GM12878 (cell line): ENCODE results near the gene LDLR. TPM values are rescaled to one million over a fixed set of nuclear protein-coding genes. Genes with fewer than 3 reads are reported as not detected.

Experiments used
- ATAC-seq: fragments of 200-7000 bp; cut with Tn5 transposase; 3 replicates; pipeline ENCODE4 v1.9.1; 2020; ENCODE audit warnings: mild to moderate bottlenecking, moderate library complexity
- BruUV-seq: library from RNA; stranded (reverse); fragments of 400-500 nt; replicated peaks from 2 replicates; lab custom pipeline; 2021; lab: Mats Ljungman, UMichigan
- CTCF ChIA-PET: fragments of 300-600 bp; sonication (Branson Sonifier 250); formaldehyde crosslinking; extraction: SDS; loops from one replicate; lab custom pipeline; 2021; ENCODE audit warnings: inconsistent platforms; lab: Yijun Ruan, JAX
- POLR2A ChIA-PET: fragments of 350-600 bp; formaldehyde crosslinking; extraction: SDS; loops from one replicate; lab custom pipeline; 2021; ENCODE audit warnings: inconsistent platforms; lab: Charles Lee
- RAD21 ChIA-PET: fragments of 300-600 bp; sonication (Branson Sonifier 250); formaldehyde crosslinking; loops from one replicate; lab custom pipeline; 2023; ENCODE audit warnings: antibody characterized with exemption; ENCODE audit not compliant: unreplicated experiment; lab: Charles Lee
- SMC1A ChIA-PET: fragments of 300-600 bp; sonication (Branson Sonifier 250); formaldehyde crosslinking; loops from one replicate; lab custom pipeline; 2023; ENCODE audit not compliant: unreplicated experiment, uncharacterized antibody; lab: Charles Lee
- DNase-seq: peaks from one replicate; pipeline ENCODE4 v3.0.0-alpha.2; 2011; ENCODE audit warnings: low read depth, low spot score
- FAIRE-seq: peaks from 3 replicates; lab custom pipeline; 2011; peaks lifted over from hg19 to GRCh38; lab: Jason Lieb, UNC
- H2AFZ ChIP-seq: 2 replicates; pipeline ENCODE4 v1.6.0; 2011; ENCODE audit warnings: low read depth, low read length, control low read depth; ENCODE audit not compliant: control insufficient read depth
- H3K27ac ChIP-seq: 2 replicates; pipeline ENCODE4 v1.5.1; 2011; ENCODE audit warnings: control low read depth; ENCODE audit not compliant: control insufficient read depth, insufficient read depth
- H3K27me3 ChIP-seq, 2 experiments: replicated peaks in 1 of 2; 2 replicates each; pipeline versions ENCODE4 v1.6.0 to v1.6.1; 2011; ENCODE audit warnings: low read length in 1 of 2; ENCODE audit not compliant: control insufficient read depth in 2 of 2, insufficient read depth in 2 of 2
- H3K36me3 ChIP-seq, 2 experiments: 2 replicates each; pipeline ENCODE4 v1.5.1; 2011; ENCODE audit warnings: low read length in 1 of 2; ENCODE audit not compliant: control insufficient read depth in 2 of 2, insufficient read depth in 2 of 2
- H3K4me1 ChIP-seq: 2 replicates; pipeline ENCODE4 v1.6.1; 2011; ENCODE audit warnings: mild to moderate bottlenecking, low read length, moderate library complexity, mixed read lengths; ENCODE audit not compliant: control insufficient read depth, insufficient read depth
- H3K4me2 ChIP-seq: 2 replicates; pipeline ENCODE4 v1.6.0; 2011; ENCODE audit warnings: control low read depth; ENCODE audit not compliant: control insufficient read depth, insufficient read depth
- H3K4me3 ChIP-seq: fragments of 200-600 bp; sonication (generic); 2 replicates; pipeline ENCODE4 v1.5.1; 2016
- H3K79me2 ChIP-seq: 2 replicates; pipeline ENCODE4 v1.6.0; 2011; ENCODE audit warnings: low read length; ENCODE audit not compliant: control insufficient read depth, insufficient read depth
- H3K9ac ChIP-seq: 2 replicates; pipeline ENCODE4 v1.8.0; 2011; ENCODE audit warnings: low read length, control low read depth, mixed read lengths; ENCODE audit not compliant: control insufficient read depth, insufficient read depth
- H3K9me3 ChIP-seq: replicated peaks from 3 replicates; pipeline ENCODE4 v1.5.1; 2011; ENCODE audit warnings: mild to moderate bottlenecking, low read length; ENCODE audit not compliant: control insufficient read depth, insufficient read depth
- H4K20me1 ChIP-seq: 2 replicates; pipeline ENCODE4 v1.6.0; 2011; ENCODE audit not compliant: control insufficient read depth, insufficient read depth
- ETV6 ChIP-seq, 2 experiments: fragments of 450-650 bp in 1 of 2; IDR thresholded peaks in 1 of 2; conservative IDR thresholded peaks in 1 of 2; 2 replicates each; pipeline ENCODE4 v1.6.1; 2014; ENCODE audit warnings: antibody characterized with exemption in 1 of 2, borderline replicate concordance in 1 of 2, low read depth in 1 of 2, mild to moderate bottlenecking in 1 of 2, moderate library complexity in 1 of 2
- EZH2 ChIP-seq: IDR thresholded peaks from 2 replicates; pipeline ENCODE4 v1.6.1; 2012; ENCODE audit warnings: low read depth, mild to moderate bottlenecking, control low read depth, inconsistent platforms, low read length, borderline replicate concordance; ENCODE audit not compliant: control insufficient read depth
- IKZF2 ChIP-seq, 2 experiments: fragments of 450-650 bp; IDR thresholded peaks; 2 replicates each; pipeline ENCODE4 v1.6.1; 2017; ENCODE audit warnings: mild to moderate bottlenecking in 2 of 2, moderate library complexity in 2 of 2
- JUNB ChIP-seq: IDR thresholded peaks from 2 replicates; pipeline ENCODE4 v1.6.1; 2016; ENCODE audit warnings: antibody characterized with exemption, mild to moderate bottlenecking
- KDM1A ChIP-seq: fragments of 200-600 bp; sonication (generic); IDR thresholded peaks from 2 replicates; pipeline ENCODE4 v1.6.1; 2016; ENCODE audit warnings: borderline replicate concordance
- MEF2A ChIP-seq: IDR thresholded peaks from 2 replicates; pipeline ENCODE4 v1.6.1; 2011; ENCODE audit warnings: low read depth, mild to moderate bottlenecking, low read length, moderate library complexity; ENCODE audit not compliant: insufficient read depth
- NR2F1 ChIP-seq: fragments of 450-650 bp; conservative IDR thresholded peaks from 2 replicates; pipeline ENCODE4 v1.6.1; 2017; ENCODE audit warnings: mild to moderate bottlenecking
- SIN3A ChIP-seq: IDR thresholded peaks from 2 replicates; pipeline ENCODE4 v1.6.1; 2012; ENCODE audit warnings: low read depth, low read length, improper control_type of control experiment
- YBX1 ChIP-seq: fragments of 450-650 bp; IDR thresholded peaks from 2 replicates; pipeline ENCODE4 v1.6.1; 2016; ENCODE audit warnings: antibody characterized with exemption
- ZBTB33 ChIP-seq: fragments of 450-650 bp; IDR thresholded peaks from 2 replicates; pipeline ENCODE4 v1.6.1; 2017; ENCODE audit warnings: mild to moderate bottlenecking
- WGBS: methylation state at CpG from one replicate; pipeline ENCODE4 v1.1.6; 2016; ENCODE audit warnings: low lambda C conversion rate; ENCODE audit not compliant: insufficient replicate concordance, insufficient coverage; ENCODE audit errors: missing lambda C conversion rate; 5-methylcytosine and 5-hydroxymethylcytosine counted together
- in situ Hi-C: fragments of 300-500 bp; cut with MboI; formaldehyde crosslinking; loops from 9 replicates; pipeline ENCODE4 v1.14.3; 2018; ENCODE audit warnings: mixed read lengths
- intact Hi-C: fragments of 100-400 bp; cut with micrococcal nuclease; formaldehyde crosslinking; loops from one replicate; pipeline ENCODE4 v1.14.2; 2022; ENCODE audit not compliant: unreplicated experiment
- polyA plus RNA-seq, 11 experiments: library from polyadenylated mRNA; depleted of rRNA in 4 of 11; unstranded in 6 of 11; stranded (reverse) in 5 of 11; fragments of >200 nt; fragmentation: Nextera tagmentation in 4 of 11; fragmentation: Illumina TruSeq in 1 of 11; extraction: Ambion mirVana in 4 of 11; extraction: Trizol in 1 of 11; gene quantifications; 1 replicate in 1 of 11; 2 replicates in 10 of 11; pipeline versions ENCODE4 v1.2.1 to v1.2.3, GENCODE V29; 2011 to 2016; ENCODE audit warnings: inconsistent platforms in 2 of 11, missing spikeins in 2 of 11, low read depth in 1 of 11
- total RNA-seq, 4 experiments: library from RNA; depleted of rRNA in 3 of 4; stranded (reverse); fragments of >200 nt in 3 of 4; fragmentation: Illumina TruSeq in 1 of 4; extraction: Trizol in 1 of 4; gene quantifications; 2 replicates each; pipeline versions ENCODE4 v1.2.1 to v1.2.3, GENCODE V29; 2013 to 2021

The LDLR gene
- total and polyA plus RNA-seq, 10 of the 15 experiments (the other 5 are each of a cell fraction or from before 2014, with no cell fraction given), result 11.3 to 59.2 (median 27.3) TPM

GRCh38 chr19:11154683-11155047 is 65.4 kb downstream of the LDLR start:
- intact Hi-C loops, result loop anchor here (2.0 kb wide), 1 partner anchor 42 kb away; the partner anchor contains the start of gene KANK2
- Histone ChIP-seq H3K4me1 (no peaks in the 10 kb centered on the region; the same call in 1 of the 2 replicates), H3K36me3 (no peaks in the 10 kb centered on the region), H3K9ac (peak overlapping the region; percentile 96), H3K9me3 (no peaks in the 10 kb centered on the region), H3K4me3 (peak overlapping the region; percentile 95), H4K20me1 (no peaks in the 10 kb centered on the region), H3K4me2 (peak overlapping the region; percentile 87), H2AFZ (peak overlapping the region; percentile 29; the same call in 1 of the 2 replicates), H3K27me3 (no peaks in the 10 kb centered on the region), H3K79me2 (peaks cover 26% of the 10 kb centered on the region), H3K27ac (peak overlapping the region; percentile 91)
- 13% methylated on average over 6 of the region's 6 CpGs for WGBS
- TF ChIP-seq MEF2A, result no peak
- no peak for TF ChIP-seq YBX1
- no peak for TF ChIP-seq NR2F1
- TF ChIP-seq SIN3A, result no peak
- no peak for TF ChIP-seq KDM1A
- TF ChIP-seq ETV6 (conservative IDR thresholded peaks at IDR 0.05 in 1 of 2, IDR thresholded peaks at IDR 0.05 in 1 of 2; ENCODE audit: borderline replicate concordance in 1 of 2, low read depth in 1 of 2), result no peak
- no peak for TF ChIP-seq EZH2
- no peak for TF ChIP-seq JUNB
- no peak for TF ChIP-seq IKZF2 (IDR thresholded peaks at IDR 0.05)
- no peak for TF ChIP-seq ZBTB33
- BruUV-seq, result TSS peak; percentile 72
- DNase-seq, result no peak
- ChIA-PET RAD21 (interaction anchor here (1.0 to 1.2 kb wide), 3 partner anchors 50 to 119 kb away, joined by 3 read pairs; no protein-coding TSS in a partner anchor), POLR2A (interaction anchor here (0.9 to 1.6 kb wide), 2 partner anchors 10 to 66 kb away, joined by 4 to 7 read pairs; partner anchors contain the start of gene LDLR), CTCF (interaction anchor here (1.0 to 2.9 kb wide), 2 partner anchors 29 to 49 kb away, joined by 4 to 14 read pairs; no protein-coding TSS in a partner anchor), SMC1A (interaction anchor here (0.8 to 2.4 kb wide), 3 partner anchors 43 to 53 kb away, joined by 3 to 7 read pairs (median 3); partner anchors contain the start of gene KANK2)
- no peak for FAIRE-seq
- in situ Hi-C loops, result no loop called here
- ATAC-seq, result peak; percentile 9; the same call in 2 of the 3 replicates
